GM19452 (cell line): ENCODE measurements around the gene POLR2B.
"Not testable (repeated sequence)": the region's sequence is repeated elsewhere in the genome, so short reads cannot be mapped to it uniquely, and the experiment has no call there.

Source experiments
- ATAC-seq: cut with Tn5 transposase; IDR thresholded peaks from one replicate; pipeline ENCODE4 v1.9.1; 2021; ENCODE audit not compliant: unreplicated experiment

POLR2B gene

DNA sequence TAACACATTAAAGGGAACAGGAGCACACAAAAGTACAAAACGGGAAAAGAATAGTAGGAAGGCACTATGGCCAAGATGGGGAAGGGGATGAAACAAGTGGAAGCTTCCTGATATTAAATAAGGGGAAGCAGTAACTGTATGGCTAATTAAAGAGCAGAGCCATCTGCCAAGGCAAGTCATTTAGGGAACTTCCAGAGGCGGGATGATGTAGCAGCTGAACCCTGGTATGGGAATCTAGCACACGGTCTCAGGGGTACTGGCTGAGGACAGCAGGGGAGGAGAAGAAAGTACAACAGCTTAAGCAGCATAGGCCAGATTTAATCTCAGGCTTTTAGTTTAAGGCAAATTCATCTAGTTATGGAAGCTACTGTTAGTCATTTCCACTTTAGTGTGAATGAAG is 72.4 kb downstream of the POLR2B start:
- no peak for ATAC-seq

DNA sequence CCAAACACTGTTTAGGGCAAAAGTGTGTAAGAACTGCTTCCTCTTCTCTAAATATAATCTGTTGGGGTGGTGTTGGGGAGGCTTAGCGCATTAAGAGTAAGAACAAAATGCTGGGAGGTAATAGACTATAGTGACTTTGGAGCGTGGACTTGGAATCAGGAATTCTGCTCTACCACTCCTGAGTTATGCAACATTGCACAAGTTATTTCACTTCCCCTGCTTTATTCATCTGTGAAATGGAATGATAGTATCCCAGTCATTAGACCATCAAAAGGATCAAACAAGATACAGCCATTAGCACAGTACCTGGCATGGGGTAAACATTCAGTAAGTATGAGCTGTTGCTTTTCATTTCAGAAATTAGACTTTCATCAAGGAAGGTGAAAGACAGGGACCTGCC is 72.8 kb downstream of the POLR2B start:
- ATAC-seq: no peak

DNA sequence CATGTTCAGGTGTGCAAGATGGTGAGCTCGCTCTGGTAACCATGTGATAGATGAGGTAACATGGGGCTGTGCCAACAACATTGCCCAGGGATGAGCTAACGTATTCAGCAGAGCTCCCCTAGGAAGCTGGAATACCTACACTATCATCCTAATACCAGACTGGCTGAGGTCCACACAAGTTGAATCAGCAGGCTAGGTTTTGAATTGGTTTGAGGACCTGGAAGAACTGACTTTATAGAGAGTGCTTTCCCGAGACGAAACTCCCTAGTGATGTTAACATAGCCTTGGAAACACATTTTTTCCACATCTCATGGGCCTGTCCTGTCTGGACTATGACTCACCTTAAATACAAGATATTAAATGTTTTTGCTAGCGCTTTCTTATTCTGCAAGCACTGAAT is 74.8 kb downstream of the POLR2B start:
- no peak for ATAC-seq

DNA sequence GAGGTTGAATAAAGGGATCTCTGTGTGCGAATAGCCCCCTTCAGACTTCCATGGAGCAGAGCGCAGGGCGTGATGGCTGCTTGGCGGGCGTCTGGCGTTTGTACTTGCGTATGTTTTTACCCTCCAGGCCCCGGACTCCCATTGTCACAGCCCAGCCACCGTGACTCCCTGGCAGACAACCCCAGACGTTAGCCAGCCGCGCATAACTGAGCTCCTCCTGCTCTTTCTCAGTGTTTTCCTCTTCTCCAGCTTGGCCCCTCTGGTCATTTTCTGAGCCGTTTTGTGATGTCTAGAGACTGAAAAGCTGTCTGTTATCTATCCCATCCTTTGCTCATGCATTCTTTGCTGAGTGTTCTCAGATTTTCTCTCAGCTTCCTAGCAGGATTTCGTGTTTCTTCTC is 77.2 kb downstream of the POLR2B start:
- ATAC-seq: no peak

DNA sequence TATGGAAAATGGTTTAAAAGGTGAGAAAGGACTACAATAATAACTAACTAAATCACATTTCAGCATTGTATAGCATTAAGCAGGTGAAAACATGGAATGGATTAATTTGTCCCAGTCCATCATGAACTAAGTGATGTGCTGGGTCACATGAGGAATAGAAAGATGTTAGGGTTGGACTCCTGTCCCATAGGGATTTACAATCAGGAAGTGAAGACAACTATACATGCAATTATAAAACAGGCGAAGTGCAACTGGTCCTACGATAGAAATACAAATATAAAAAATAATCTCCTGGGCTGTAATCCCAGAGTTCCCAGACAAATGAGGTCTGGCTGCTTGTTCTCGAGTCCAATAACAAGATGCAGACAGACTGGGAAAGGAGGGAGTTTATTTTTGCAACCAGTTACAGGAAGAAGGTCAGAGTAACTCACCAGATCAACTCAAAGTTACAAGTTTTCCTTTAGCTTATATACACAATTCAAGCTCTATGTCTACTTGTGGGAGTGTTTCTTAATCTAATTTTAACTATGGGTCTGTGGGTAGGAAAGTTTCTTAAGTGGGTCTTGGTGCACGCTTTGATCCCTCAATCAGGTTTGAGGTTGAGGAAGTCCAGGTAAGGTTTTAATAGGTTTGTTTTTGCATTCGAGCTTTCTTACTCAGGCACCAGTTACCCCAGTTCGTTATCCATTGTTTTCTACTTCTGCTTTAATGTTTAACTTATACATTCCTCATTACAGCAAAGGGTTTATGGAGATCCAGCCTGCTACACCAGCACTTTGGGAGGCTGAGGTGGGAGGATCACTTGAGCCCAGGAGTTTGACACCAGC is 81.4 kb downstream of the POLR2B start:
- ATAC-seq: no peak

DNA sequence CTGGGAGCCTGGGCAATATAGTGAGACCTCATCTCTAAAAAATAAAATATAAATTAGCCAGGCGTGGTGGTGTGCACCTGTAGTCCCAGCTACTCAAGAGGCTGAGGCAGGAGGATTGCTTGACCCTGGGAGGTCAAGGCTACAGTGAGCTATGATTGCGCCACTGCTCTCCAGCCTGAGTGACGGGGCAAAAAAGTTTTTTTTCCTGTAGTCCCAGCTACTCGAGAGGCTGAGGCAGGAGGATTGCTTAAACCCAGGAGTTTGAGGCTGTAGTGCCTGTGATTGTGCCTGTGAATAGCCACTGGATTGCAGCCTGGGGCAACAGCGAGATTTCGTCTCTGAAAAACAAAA is 82.0 kb downstream of the POLR2B start:
- not testable (repeated sequence) for ATAC-seq

DNA sequence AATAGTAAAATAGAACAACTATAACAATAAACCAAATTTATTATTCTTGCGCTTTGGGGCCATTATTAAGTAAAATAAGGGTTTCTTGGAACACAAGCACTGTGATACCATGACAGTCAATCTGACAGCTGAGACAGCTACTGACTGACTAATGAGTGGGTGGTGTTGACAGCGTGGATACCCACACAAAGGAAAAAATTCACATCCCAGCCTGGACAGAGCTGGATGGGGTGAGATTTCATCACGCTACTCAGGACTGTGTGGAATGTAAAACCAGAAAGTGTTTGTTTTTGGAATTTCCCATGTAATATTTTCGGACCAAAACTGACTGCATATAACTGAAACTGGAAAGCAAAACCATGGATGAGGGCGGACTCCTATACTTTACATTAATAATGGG is 82.7 kb downstream of the POLR2B start:
- ATAC-seq: no peak

DNA sequence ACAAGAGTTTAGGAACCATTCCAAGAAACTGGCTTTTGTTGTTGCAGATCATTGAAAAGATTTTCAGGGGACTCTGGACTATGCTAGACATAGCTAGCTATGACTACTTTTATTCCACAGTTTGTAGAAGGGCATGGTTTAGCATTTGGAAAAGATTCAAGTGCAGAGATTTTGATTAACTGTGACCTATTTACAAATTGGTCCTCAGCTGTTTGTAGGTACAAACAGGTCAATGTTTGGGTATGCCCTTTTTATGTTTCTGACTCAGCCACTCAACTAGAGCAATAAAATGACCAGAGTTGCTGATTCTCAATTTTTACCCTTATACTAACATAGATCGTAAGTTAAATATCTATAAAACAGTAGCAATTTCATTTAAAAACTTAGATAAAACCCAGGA is 84.8 kb downstream of the POLR2B start:
- no peak for ATAC-seq

DNA sequence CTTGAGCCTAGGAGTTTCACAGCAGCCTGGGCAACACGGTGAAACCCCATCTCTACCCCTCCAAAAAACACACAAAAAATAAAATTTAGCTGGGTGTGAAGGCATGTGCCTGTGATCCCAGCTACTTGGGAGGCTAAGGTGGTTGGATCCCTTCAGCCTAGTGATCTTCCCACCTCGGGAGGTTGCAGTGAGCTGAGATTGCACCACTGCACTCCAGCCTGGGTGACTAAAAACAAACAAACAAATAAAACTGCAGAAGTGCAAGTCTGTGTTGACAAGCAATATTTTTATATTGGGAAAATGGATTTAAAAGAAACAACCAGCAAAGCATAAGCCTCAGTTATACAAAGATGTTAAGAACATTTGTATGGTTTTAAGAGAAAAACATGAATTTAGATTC is 85.4 kb downstream of the POLR2B start:
- ATAC-seq: no peak

DNA sequence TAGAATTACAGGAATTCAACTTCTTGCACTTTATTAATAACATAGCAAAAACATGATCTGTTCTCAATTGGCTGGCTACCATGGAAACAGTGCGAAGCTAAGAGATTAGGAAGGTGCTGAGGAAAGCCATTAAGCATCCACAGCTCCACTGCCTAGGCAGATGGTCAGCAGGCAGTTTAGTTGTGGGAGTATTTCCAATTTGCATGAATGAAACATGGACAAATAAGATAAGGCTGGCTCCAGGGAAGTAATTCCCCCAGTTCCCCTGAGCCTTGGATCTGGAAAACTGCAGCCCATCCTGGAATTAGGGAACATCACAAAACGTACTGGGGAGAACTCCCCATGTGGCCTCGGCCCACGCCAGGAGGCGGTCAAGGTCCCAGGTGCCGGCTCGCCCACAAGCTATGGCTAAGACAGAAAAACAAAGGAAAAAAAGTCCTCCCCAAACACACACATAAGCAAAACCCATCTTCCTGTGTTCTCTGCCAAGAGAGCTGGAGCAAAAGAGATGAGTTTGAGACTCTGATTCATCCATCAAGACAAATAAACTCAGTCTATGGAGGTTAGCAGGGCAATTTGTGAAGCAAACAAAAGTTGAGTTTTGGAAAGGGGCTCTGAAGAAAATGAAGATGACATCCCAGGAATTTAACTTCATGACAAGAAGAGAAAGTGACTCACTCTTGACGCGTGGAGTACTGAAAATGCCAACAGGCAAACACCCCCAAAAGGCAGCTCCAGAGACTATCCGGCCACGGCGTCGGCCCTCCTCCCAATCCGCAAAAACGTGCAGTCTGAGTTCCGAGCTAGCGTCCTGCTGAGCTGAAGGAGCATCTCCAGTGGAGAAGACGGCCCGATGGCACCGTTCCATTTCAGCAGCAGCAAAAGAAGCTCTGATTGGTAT is 86.4 kb downstream of the POLR2B start:
- ATAC-seq: no peak

DNA sequence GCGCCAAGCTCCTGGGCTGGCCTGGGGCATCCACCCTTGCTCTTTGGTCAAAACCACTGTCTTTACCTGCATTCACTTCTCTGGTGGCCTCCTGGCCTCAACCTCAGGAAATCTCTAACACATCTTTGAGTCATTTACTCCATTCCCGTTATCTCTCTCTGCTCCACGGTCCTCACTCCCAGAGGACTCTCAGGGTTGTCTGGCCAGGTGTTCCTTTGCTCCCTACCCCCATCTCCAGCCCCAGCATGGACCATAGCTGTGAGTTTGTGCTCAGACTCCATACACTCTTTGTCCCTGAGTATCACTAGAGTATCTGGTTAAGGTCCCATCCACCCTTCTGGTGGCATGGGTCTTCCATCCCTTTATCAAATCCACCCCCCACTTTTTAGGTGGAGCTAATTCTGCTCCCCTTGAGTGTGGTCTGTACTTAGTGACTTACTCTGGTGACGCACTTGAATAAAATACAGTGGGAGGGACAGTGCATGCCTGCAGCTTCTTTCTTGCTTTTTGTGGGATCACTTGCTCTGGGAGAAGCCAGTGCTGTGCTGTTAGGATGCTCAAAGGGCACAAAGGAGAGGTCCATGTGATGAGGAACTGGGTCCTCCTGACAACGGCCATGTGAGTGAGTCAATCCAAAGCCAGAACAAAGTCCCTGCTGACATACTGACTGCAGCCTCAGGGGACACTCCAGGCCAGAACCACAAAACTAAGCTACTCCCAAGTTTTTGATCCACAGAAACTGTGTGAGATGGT is 87.2 kb downstream of the POLR2B start:
- no peak for ATAC-seq

DNA sequence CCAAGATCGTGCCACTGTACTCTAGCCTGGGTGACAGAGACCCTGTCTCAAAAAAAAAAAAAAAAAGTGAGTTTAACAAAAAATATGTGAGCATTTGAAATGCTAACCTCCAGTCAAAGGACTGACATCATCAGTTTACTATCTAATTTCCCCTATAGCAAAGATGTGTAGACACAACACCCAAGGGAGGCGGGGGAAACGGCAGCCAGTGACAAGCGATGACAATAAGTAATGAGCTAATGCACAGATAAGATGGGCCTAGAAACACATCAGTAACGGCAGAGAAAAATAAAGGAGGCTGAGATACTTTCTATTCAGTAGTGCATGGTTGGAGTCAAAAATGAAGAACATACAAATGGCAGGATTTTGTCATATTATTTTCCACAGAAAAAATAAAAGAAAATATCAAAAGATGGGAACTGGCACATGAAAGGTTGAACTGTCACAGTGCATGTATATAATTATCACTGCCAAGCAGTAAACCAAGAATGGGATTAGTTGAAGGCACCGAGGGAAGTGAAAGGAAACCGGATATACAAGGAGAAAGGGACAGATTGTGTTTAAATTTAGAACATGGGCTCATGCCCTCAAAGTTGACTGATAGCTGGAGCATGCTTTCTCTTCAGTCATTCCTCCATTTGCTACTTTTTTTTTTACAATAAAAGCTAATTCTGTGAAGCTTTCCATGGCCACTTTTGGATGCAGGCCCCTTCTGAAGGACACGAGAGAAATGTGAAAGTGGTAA is 89.7 kb downstream of the POLR2B start:
- no peak for ATAC-seq

DNA sequence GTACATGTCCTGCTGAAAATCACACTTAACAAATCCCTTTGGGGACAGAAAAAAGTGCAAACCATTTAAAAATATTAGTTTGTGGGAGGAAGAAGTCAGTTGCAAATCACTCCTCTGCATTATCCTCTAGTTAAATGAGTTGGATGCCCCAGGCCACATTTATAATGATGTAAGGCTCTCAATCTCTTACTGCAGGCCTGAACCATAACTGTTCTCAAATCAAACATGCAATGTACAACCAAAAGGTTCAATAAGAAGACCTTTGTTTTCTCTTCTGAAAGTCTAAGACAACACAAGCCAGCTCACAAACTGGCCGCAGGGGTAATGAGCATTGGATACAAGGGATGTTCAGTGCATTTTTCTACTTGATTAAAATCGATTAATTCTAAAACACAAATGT is 91.8 kb downstream of the POLR2B start:
- no peak for ATAC-seq

DNA sequence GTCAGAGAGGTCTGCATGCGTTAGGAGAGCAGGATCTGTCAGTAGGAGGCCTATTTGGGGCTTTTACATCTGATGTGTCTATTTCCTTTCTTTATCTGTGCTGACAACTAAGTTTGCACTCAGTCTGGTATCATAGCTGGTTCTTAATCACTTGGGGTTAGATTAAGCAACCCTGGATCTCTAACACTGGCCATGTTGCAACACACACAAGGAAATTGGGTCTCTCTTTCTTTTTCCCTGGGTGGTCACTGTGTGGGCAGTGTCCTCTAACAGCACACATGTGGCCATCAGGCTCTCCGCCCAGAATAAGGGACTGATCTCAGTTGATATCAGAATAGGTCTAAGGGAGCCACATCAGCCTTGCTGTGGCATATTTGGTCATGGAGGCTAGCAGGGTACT is 92.6 kb downstream of the POLR2B start:
- ATAC-seq: no peak

DNA sequence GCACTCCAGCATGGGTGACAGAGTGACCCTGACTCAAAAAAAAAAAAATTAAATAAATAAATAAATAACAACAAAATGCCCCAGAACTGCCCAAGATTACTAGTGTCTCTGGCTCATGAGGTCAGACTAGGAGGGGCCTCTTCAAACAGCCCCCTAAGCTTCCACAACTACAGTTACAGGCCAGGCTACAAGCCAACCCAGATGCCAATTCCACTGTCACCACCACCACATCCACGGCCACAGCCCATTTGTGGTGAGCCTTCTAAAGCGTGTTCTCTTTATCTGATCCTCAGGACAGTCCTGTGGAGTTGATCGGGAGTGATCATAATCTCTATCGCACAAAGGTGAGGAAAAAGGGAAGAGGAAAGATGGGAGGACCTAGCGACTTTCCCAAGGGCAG is 94.9 kb downstream of the POLR2B start:
- ATAC-seq: no peak

DNA sequence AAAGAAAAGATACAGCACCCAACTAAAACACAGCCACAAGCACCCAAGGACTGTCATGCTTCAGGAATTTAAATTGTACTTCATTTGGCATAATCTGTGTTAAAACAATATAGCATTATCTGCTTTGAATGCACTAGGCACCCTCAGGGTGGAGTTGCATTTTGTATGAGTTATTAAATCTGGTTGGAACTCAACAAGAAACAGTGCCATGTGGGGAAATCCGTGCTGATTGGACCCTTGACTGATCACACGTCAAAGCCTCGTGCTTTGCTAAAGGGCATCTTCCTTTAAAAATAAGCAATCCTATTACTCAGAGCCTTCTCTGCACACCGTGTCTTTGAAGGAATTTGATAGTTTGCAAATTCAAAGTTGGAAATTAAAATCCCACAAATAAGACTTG is 96.0 kb downstream of the POLR2B start:
- no peak for ATAC-seq

DNA sequence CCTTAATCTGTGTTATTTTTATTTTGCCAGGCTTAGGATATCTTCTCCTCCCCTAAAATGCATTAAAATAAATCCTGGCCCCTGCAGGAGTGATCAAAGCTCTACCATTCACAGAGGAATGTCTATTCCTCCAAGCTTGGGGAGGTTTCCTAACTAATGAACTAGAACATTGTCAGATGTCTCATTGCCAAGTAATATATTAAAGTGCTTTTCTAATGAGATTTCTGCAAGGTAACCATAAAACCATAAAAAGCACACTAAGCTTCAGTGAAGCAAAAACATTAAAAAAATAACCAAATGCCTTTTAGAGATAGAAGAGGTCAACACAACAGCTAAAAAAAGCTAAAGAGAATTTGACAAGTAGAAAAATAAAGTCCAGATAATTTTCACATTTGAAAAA is 96.7 kb downstream of the POLR2B start:
- no peak for ATAC-seq

DNA sequence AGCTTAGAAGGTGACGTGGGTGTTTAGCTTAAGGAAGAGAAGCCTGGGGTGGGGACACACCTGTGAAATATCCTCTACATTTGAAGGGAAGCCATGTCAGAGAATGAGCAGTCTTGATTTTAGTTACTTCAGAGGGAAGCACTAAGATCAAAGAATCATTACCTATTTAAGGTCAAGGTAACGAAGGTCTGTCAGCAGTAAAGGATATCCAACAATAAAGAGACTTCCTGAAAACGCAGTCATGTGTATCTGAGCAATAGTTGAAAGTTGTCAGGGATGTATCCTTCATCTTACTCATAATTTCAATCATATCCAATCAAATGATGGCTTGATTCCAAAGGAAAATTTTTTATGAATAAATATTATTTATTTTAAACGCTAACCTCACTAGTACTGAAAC is 98.0 kb downstream of the POLR2B start:
- no peak for ATAC-seq

DNA sequence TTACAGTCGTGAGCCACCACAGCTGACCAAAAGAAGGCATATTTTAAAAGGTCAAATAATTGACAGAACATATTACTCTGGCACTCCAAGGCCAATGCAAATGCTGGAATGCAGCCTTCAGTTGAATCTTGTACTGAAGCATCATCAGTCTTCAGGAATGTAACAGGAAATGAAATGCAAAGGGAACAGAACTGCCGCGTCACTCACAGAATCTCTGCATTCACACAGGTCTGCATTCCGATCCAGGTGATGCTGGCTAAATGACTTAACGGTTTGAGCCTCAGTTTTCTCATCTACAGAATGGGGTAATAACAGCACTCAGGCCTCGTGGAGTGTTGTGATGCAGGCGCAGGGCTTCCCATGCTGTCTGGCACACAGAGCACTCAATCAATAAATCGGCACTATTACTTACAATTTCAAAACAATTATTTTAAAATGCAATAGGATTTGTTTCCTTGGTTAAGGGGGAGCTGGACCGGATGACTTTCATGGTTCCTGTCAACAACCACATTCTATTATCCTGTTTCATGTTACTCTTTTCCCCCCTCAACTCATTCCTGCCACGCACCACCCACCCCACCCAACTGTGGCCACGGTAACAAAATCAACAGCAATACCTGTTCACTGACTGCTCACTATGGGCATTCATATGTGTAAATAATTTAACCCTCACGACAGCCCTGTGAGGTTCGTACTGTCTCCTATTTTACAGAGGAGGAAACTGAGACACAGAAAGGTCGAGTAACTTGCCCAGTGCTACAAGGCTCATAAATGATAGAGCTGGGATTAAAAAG is 99.1 kb downstream of the POLR2B start:
- ATAC-seq: no peak
